Mucosa of rectum (tissue), 2 donors: ENCODE measurements around the gene SPPL3.
A peak's percentile ranks its signal among the peaks of the same experiment; 100 is the strongest.
"Not testable (repeated sequence)": the region's sequence is repeated elsewhere in the genome, so short reads cannot be mapped to it uniquely, and the experiment has no call there.

Experiments
- H3K27ac ChIP-seq, 2 donors: one replicate each; pipeline ENCODE4 v1.7.0; 2013; ENCODE audit warnings: inconsistent platforms in 2 of 2, low read depth in 2 of 2, low read length in 2 of 2
- H3K27me3 ChIP-seq, 2 donors: one replicate each; pipeline ENCODE4 v1.7.0; 2013; ENCODE audit warnings: low read length in 2 of 2; ENCODE audit not compliant: control insufficient read depth in 2 of 2, insufficient read depth in 2 of 2
- H3K36me3 ChIP-seq, 2 donors: one replicate each; pipeline ENCODE4 v1.7.0; 2013; ENCODE audit warnings: low read length in 2 of 2; ENCODE audit not compliant: control insufficient read depth in 2 of 2, insufficient read depth in 2 of 2
- H3K4me1 ChIP-seq, 2 donors: one replicate each; pipeline ENCODE4 v1.7.0; 2013; ENCODE audit warnings: low read length in 2 of 2, mild to moderate bottlenecking in 1 of 2; ENCODE audit not compliant: control insufficient read depth in 2 of 2, insufficient read depth in 2 of 2
- H3K4me3 ChIP-seq, 2 donors: one replicate each; pipeline ENCODE4 v1.7.0; 2013; ENCODE audit warnings: low read length in 2 of 2
- H3K9ac ChIP-seq, 2 donors: one replicate each; pipeline ENCODE4 v1.7.0; 2013; ENCODE audit warnings: low read length in 2 of 2, low read depth in 1 of 2, mild to moderate bottlenecking in 1 of 2
- H3K9me3 ChIP-seq, 2 donors: one replicate each; pipeline ENCODE4 v1.7.0; 2013; ENCODE audit warnings: low read length in 2 of 2; ENCODE audit not compliant: control insufficient read depth in 2 of 2
- donor health status: healthy.
- donor health status: Normal muscosa, but diverticular disease.

Gene SPPL3

DNA sequence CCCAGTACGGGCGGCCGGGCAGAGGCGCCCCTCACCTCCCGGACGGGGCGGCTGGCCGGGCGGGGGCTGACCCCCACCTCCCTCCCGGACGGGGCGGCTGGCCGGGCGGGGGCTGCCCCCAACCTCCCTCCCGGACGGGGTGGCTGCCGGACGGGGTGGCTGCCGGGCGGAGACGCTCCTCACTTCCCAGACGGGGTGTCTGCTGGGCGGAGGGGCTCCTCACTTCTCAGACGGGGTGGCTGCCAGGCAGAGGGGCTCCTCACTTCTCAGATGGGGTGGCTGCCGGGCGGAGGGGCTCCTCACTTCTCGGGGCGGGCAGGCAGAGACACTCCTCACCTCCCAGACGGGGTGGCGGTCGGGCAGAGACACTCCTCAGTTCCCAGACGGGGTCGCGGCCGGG, 172.0 kb downstream of the SPPL3 start:
- H3K36me3 ChIP-seq, result peaks cover 12 to 42% of the 10 kb centered on the region in 2 donors
- not testable (repeated sequence) for H3K9ac ChIP-seq, H3K27ac ChIP-seq, H3K4me1 ChIP-seq, H3K4me3 ChIP-seq, H3K9me3 ChIP-seq, H3K27me3 ChIP-seq

- H3K9ac ChIP-seq, result peak overlapping the region; percentile 85 to 89
Measured at GRCh38 chr12:120726961-120727360, 177.2 kb downstream of the SPPL3 start.

GRCh38 chr12:120726510-120726793, 177.7 kb downstream of the SPPL3 start:
- Histone ChIP-seq H3K27ac (peak overlapping the region; percentile 82 to 83), H3K9me3 (no peaks in the 10 kb centered on the region), H3K27me3 (no peaks in the 10 kb centered on the region), H3K36me3 (peaks cover 23 to 42% of the 10 kb centered on the region in 2 donors), H3K4me3 (peak overlapping the region; percentile 70 to 84), H3K4me1 (peaks cover 18 to 20% of the 10 kb centered on the region in 2 donors), H3K9ac (peak overlapping the region; percentile 85 to 89)

More at GRCh38 chr12:120726961-120727360, 177.2 kb downstream of the SPPL3 start:
- Histone ChIP-seq H3K4me3 (peak overlapping the region; percentile 70 to 84), H3K4me1 (peaks cover 18 to 20% of the 10 kb centered on the region in 2 donors), H3K27me3 (no peaks in the 10 kb centered on the region), H3K36me3 (peaks cover 18 to 37% of the 10 kb centered on the region in 2 donors), H3K27ac (peak overlapping the region; percentile 82 to 83), H3K9me3 (no peaks in the 10 kb centered on the region)

- Histone ChIP-seq H3K4me3 (peak within 1 kb of the TSS; percentile 74 to 84), H3K36me3 (peaks cover 29 to 47% of the 10 kb centered on the region in 2 donors), H3K4me1 (peaks cover 19 to 20% of the 10 kb centered on the region in 2 donors), H3K27ac (peak within 1 kb of the TSS; percentile 82 to 83), H3K9me3 (no peaks in the 10 kb centered on the region), H3K9ac (peak within 1 kb of the TSS; percentile 85 to 89), H3K27me3 (no peaks in the 10 kb centered on the region)
Measured at GRCh38 chr12:120725659-120726509, 178.3 kb downstream of the SPPL3 start, which contains the start of gene ACADS. Gene ACADS, plus strand, starts transcription at chr12:120725826. Its CDS starts 60 bp downstream, at chr12:120725886.

- Histone ChIP-seq H3K4me1 (peaks cover 20 to 25% of the 10 kb centered on the region in 2 donors), H3K27me3 (no peaks in the 10 kb centered on the region), H3K36me3 (peaks cover 32 to 46% of the 10 kb centered on the region in 2 donors), H3K27ac (peak overlapping the region; percentile 58 to 82), H3K9ac (peak overlapping the region; percentile 68 to 85), H3K4me3 (peak overlapping the region; percentile 74 to 84), H3K9me3 (no peaks in the 10 kb centered on the region)
Measured at GRCh38 chr12:120725151-120725658, 179.0 kb downstream of the SPPL3 start.

DNA sequence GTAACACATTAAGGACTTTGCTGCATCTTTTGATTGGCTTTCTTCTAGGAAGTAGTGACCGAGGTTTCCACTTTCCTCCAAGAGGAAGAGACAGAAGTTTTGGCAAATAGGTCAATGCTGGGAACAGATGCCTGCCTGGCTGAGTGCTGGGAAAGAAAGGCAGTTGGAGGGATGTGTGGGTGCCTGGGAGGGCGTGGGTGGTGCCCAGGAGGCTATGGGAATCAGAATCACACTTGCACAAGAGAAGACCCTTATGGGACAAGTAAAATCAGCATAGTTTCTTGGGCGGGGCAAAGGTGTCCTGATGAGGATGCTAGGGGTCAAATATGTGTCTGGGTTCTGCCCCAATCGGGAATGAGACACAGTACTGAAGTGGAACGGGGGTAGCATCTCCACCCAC, 179.4 kb downstream of the SPPL3 start:
- Histone ChIP-seq H3K9me3 (no peaks in the 10 kb centered on the region), H3K4me3 (peak overlapping the region in 1 of 2 donors; percentile 84), H3K27me3 (no peaks in the 10 kb centered on the region), H3K27ac (no peak overlapping the region), H3K4me1 (peaks cover 24 to 30% of the 10 kb centered on the region in 2 donors), H3K9ac (no peak overlapping the region), H3K36me3 (peaks cover 36 to 47% of the 10 kb centered on the region in 2 donors)

DNA sequence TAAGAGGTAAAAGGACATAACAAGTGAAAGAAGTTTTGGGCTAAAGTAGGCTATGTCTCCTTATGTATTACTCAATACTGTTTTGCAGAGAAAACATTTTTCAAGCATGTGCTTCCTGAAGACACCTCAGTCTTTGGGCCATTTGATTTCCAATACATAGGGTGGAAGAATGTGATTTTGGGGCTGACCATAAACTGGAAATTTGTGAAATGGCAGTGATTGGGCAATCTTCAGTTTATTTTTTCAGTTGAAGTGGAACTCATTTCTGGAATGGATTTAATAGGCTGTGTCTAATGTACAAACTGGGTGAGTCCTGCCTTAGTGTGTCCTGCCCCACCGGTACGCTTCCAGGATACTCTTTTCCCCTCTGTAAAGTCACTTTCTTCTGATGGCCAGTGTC, 181.4 kb downstream of the SPPL3 start:
- H3K36me3 ChIP-seq, result peaks cover 42 to 50% of the 10 kb centered on the region in 2 donors
- H3K4me3 ChIP-seq, result no peak overlapping the region
- no peak overlapping the region for H3K9ac ChIP-seq
- no peak overlapping the region for H3K27ac ChIP-seq
- no peaks in the 10 kb centered on the region for H3K9me3 ChIP-seq
- H3K27me3 ChIP-seq, result no peaks in the 10 kb centered on the region
- peaks cover 35 to 41% of the 10 kb centered on the region in 2 donors for H3K4me1 ChIP-seq

GRCh38 chr12:120721866-120722265, 182.3 kb downstream of the SPPL3 start:
- H3K4me1 ChIP-seq, result peaks cover 33 to 37% of the 10 kb centered on the region in 2 donors
- no peak overlapping the region for H3K4me3 ChIP-seq
- H3K36me3 ChIP-seq, result peaks cover 42 to 49% of the 10 kb centered on the region in 2 donors
- H3K27ac ChIP-seq, result no peak overlapping the region
- no peak overlapping the region for H3K9ac ChIP-seq
- H3K27me3 ChIP-seq, result no peaks in the 10 kb centered on the region
- no peaks in the 10 kb centered on the region for H3K9me3 ChIP-seq

GRCh38 chr12:120720987-120721801, 183.0 kb downstream of the SPPL3 start:
- peaks cover 32 to 39% of the 10 kb centered on the region in 2 donors for H3K4me1 ChIP-seq
- no peak overlapping the region for H3K4me3 ChIP-seq
- H3K9ac ChIP-seq, result no peak overlapping the region
- no peaks in the 10 kb centered on the region for H3K27me3 ChIP-seq
- H3K27ac ChIP-seq, result no peak overlapping the region
- peaks cover 48 to 55% of the 10 kb centered on the region in 2 donors for H3K36me3 ChIP-seq
- H3K9me3 ChIP-seq, result no peaks in the 10 kb centered on the region
